Vagina (tissue), 2 donors: ENCODE measurements around the gene ABCD3.

Experiments
- POLR2A ChIP-seq, 2 donors: fragments of 450-650 bp; IDR thresholded peaks; one replicate each; pipeline ENCODE4 v1.6.1; 2017; ENCODE audit warnings: antibody characterized with exemption in 2 of 2, mild to moderate bottlenecking in 2 of 2, moderate library complexity in 2 of 2
- POLR2AphosphoS5 ChIP-seq, 2 donors: sonication (generic); formaldehyde crosslinking; IDR thresholded peaks; one replicate each; pipeline ENCODE4 v1.9.0; 2017; ENCODE audit warnings: antibody characterized with exemption in 2 of 2, mild to moderate bottlenecking in 2 of 2, low read depth in 1 of 2; ENCODE audit not compliant: insufficient read depth in 1 of 2
- TF ChIP-seq, protein P1 (sequence below), 3 experiments: fragments of 450-650 bp in 2 of 3; fragments of 200-600 bp in 1 of 3; sonication (generic) in 1 of 3; IDR thresholded peaks; one replicate each; pipeline ENCODE4 v1.5.1; 2017 to 2019; ENCODE audit warnings: antibody characterized with exemption in 3 of 3, mild to moderate bottlenecking in 2 of 3, moderate library complexity in 2 of 3

DNA sequence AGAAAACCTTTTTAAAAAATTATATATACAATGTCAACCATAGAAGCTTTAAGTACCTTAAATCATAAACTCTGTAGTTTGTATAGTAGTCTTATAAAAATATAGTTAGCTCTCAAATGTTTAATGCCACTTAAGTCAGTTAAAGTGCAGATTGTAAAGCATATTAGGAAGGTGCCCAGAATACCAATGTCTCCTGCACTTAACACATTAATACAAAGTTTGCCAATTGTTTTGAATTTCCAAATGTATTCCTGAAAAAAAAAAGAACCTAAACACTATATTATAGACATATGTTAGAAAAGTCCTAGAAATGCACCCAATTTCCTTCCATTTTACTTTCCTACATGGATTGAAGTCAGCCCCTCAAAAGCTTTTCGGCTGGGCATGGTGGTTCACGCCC lies 111.2 kb downstream of the ABCD3 start:
- TF ChIP-seq, protein P1, sequence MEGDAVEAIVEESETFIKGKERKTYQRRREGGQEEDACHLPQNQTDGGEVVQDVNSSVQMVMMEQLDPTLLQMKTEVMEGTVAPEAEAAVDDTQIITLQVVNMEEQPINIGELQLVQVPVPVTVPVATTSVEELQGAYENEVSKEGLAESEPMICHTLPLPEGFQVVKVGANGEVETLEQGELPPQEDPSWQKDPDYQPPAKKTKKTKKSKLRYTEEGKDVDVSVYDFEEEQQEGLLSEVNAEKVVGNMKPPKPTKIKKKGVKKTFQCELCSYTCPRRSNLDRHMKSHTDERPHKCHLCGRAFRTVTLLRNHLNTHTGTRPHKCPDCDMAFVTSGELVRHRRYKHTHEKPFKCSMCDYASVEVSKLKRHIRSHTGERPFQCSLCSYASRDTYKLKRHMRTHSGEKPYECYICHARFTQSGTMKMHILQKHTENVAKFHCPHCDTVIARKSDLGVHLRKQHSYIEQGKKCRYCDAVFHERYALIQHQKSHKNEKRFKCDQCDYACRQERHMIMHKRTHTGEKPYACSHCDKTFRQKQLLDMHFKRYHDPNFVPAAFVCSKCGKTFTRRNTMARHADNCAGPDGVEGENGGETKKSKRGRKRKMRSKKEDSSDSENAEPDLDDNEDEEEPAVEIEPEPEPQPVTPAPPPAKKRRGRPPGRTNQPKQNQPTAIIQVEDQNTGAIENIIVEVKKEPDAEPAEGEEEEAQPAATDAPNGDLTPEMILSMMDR (IDR thresholded peaks at IDR 0.05): no peak
- no peak for TF ChIP-seq POLR2A (IDR thresholded peaks at IDR 0.05)
- no peak for TF ChIP-seq POLR2AphosphoS5 (IDR thresholded peaks at IDR 0.05; ENCODE audit: insufficient read depth in 1 of 2, low read depth in 1 of 2)
